ENCODE results near the gene TOMM20.

DNA sequence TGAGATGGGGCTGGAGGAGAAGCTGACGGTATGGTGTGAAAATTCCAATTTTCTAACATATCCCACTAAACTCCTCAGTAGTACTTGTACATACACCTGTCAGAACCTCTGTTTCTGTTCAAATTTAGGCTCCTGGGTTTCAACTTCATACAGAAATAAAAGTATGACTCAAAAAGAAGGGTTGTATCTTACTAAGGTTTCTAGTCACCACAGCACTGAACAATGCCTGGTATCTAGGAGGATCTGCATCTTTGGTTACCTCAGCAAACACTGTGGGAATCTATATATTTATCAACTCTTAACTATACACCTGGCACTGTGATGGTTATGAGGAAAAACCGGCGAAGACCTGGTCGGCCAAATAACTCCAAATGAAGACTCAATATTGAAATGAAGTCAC, 18.6 kb upstream of the TOMM20 start:
- TF ChIP-seq POLR2A (IDR thresholded peaks at IDR 0.05): no peak
- TF ChIP-seq, protein P1, sequence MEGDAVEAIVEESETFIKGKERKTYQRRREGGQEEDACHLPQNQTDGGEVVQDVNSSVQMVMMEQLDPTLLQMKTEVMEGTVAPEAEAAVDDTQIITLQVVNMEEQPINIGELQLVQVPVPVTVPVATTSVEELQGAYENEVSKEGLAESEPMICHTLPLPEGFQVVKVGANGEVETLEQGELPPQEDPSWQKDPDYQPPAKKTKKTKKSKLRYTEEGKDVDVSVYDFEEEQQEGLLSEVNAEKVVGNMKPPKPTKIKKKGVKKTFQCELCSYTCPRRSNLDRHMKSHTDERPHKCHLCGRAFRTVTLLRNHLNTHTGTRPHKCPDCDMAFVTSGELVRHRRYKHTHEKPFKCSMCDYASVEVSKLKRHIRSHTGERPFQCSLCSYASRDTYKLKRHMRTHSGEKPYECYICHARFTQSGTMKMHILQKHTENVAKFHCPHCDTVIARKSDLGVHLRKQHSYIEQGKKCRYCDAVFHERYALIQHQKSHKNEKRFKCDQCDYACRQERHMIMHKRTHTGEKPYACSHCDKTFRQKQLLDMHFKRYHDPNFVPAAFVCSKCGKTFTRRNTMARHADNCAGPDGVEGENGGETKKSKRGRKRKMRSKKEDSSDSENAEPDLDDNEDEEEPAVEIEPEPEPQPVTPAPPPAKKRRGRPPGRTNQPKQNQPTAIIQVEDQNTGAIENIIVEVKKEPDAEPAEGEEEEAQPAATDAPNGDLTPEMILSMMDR (IDR thresholded peaks at IDR 0.05): no peak

All from thyroid gland (tissue), 4 donors.